Left ventricle myocardium inferior (tissue), 1 donor: Measurements from ENCODE around the gene FAM98A. TPM values are rescaled to one million over a fixed set of nuclear protein-coding genes. Genes with fewer than 3 reads are reported as not detected.

Experiments
- DNase-seq: peaks from one replicate; pipeline ENCODE4 v3.0.0-alpha.2; 2020
- H3K27ac ChIP-seq: fragments of 200-600 bp; replicated peaks from 2 replicates; pipeline ENCODE4 v1.8.0; 2021
- H3K27me3 ChIP-seq: fragments of 200-600 bp; 2 replicates; pipeline ENCODE4 v1.8.0; 2021; ENCODE audit warnings: low read depth
- H3K36me3 ChIP-seq: fragments of 200-600 bp; 2 replicates; pipeline ENCODE4 v1.8.0; 2021
- H3K4me1 ChIP-seq: fragments of 200-600 bp; 2 replicates; pipeline ENCODE4 v1.8.0; 2021
- H3K4me3 ChIP-seq: fragments of 200-600 bp; 2 replicates; pipeline ENCODE4 v1.8.0; 2021; ENCODE audit warnings: mild to moderate bottlenecking, moderate library complexity
- H3K9me3 ChIP-seq: fragments of 200-600 bp; replicated peaks from 2 replicates; pipeline ENCODE4 v1.8.0; 2021
- CTCF ChIP-seq: fragments of 200-600 bp; IDR thresholded peaks from 2 replicates; pipeline ENCODE4 v1.8.0; 2021; ENCODE audit warnings: antibody characterized with exemption, mild to moderate bottlenecking, borderline replicate concordance
- intact Hi-C: fragments of 100-400 bp; cut with micrococcal nuclease; formaldehyde crosslinking; loops from one replicate; pipeline ENCODE4 v1.11.0; 2022
- total RNA-seq: library from RNA; stranded (reverse); fragmentation: NEBNext Ultra II Directional; extraction: Animal tissue kit (Norgen Biotek cat#: 25700); gene quantifications from one replicate; pipeline ENCODE4 v1.2.1, GENCODE V29; 2021
- donor health status: DM: no; HTN: yes; CAD: no; lungs with severe emphysema.

The FAM98A gene
- total RNA-seq, 1 donor from 2014 or later = 84.8 TPM

- Histone ChIP-seq H3K4me1 (peaks cover 57% of the 10 kb centered on the region), H3K36me3 (peaks cover 28% of the 10 kb centered on the region), H3K9me3 (no peaks in the 10 kb centered on the region), H3K4me3 (no peak overlapping the region), H3K27ac (peak overlapping the region; percentile 76), H3K27me3 (no peaks in the 10 kb centered on the region)
- intact Hi-C loops = no loop called here
- no peak for TF ChIP-seq CTCF
- no peak for DNase-seq
Measured at GRCh38 chr2:33555681-33556080, 43.4 kb downstream of the FAM98A start.

- Histone ChIP-seq H3K27ac (peak overlapping the region; percentile 50), H3K27me3 (no peaks in the 10 kb centered on the region), H3K4me1 (peaks cover 54% of the 10 kb centered on the region), H3K4me3 (no peak overlapping the region), H3K9me3 (no peaks in the 10 kb centered on the region), H3K36me3 (peaks cover 28% of the 10 kb centered on the region)
- intact Hi-C loops = no loop called here
- TF ChIP-seq CTCF = no peak
- DNase-seq = no peak
Measured at GRCh38 chr2:33552758-33553461, 46.2 kb downstream of the FAM98A start.

- Histone ChIP-seq H3K27ac (no peak overlapping the region), H3K4me3 (no peak overlapping the region), H3K4me1 (peaks cover 39% of the 10 kb centered on the region), H3K36me3 (peaks cover 39% of the 10 kb centered on the region), H3K27me3 (no peaks in the 10 kb centered on the region), H3K9me3 (no peaks in the 10 kb centered on the region)
- no peak for DNase-seq
- TF ChIP-seq CTCF = no peak
- intact Hi-C loops = no loop called here
Measured at GRCh38 chr2:33550206-33550605, 48.9 kb downstream of the FAM98A start.

GRCh38 chr2:33541243-33541642 is 57.9 kb downstream of the FAM98A start:
- intact Hi-C loops = no loop called here
- DNase-seq = no peak
- no peaks in the 10 kb centered on the region for H3K27me3 ChIP-seq

GRCh38 chr2:33535421-33535820 is 63.7 kb downstream of the FAM98A start:
- H3K36me3 ChIP-seq = peaks cover 25% of the 10 kb centered on the region

More at GRCh38 chr2:33541243-33541642, 57.9 kb downstream of the FAM98A start:
- Histone ChIP-seq H3K9me3 (peaks cover 6% of the 10 kb centered on the region), H3K4me1 (peaks cover 43% of the 10 kb centered on the region), H3K36me3 (peaks cover 31% of the 10 kb centered on the region), H3K27ac (peak overlapping the region; percentile 71), H3K4me3 (no peak overlapping the region)
- no peak for TF ChIP-seq CTCF

More at GRCh38 chr2:33535421-33535820, 63.7 kb downstream of the FAM98A start:
- H3K4me3 ChIP-seq = no peak overlapping the region
- H3K27ac ChIP-seq = peak overlapping the region; percentile 83
- no peaks in the 10 kb centered on the region for H3K27me3 ChIP-seq
- intact Hi-C loops = no loop called here
- H3K4me1 ChIP-seq = peaks cover 62% of the 10 kb centered on the region
- peaks cover 6% of the 10 kb centered on the region for H3K9me3 ChIP-seq
- DNase-seq = peak; percentile 58
- TF ChIP-seq CTCF = no peak

Other genes starting within 250 kb of the FAM98A start
- gene RASGRP3, start 122.7 kb downstream of the FAM98A start, total RNA-seq = 69.2 TPM